Body of pancreas (tissue), 4 donors: ENCODE measurements around the gene GNPTG. TPM values are rescaled to one million over a fixed set of nuclear protein-coding genes. Genes with fewer than 3 reads are reported as not detected.

Experiments
- ATAC-seq: fragments of 150-250 bp; one replicate; pipeline ENCODE4 v1.9.1; 2016
- DNase-seq, 4 donors: peaks; one replicate each; pipeline ENCODE4 v3.0.0-alpha.2; 2019
- H3K27ac ChIP-seq, 4 donors: fragments of 200-600 bp; sonication (generic); 1 replicate in 3 of 4; 2 replicates in 1 of 4; pipeline versions ENCODE4 v1.5.1 to v1.6.1; 2016 to 2019; ENCODE audit warnings: mild to moderate bottlenecking in 1 of 4, mixed read lengths in 1 of 4, moderate library complexity in 1 of 4
- H3K27me3 ChIP-seq, 2 donors: fragments of 200-600 bp; sonication (generic); one replicate each; pipeline ENCODE4 v1.6.0; 2016; ENCODE audit warnings: mild to moderate bottlenecking in 1 of 2
- H3K36me3 ChIP-seq, 2 donors: fragments of 200-600 bp; sonication (generic); replicated peaks in 1 of 2; 2 replicates each; pipeline ENCODE4 v1.5.1; 2016; ENCODE audit warnings: low read depth in 2 of 2; ENCODE audit not compliant: insufficient read depth in 1 of 2
- H3K4me1 ChIP-seq: fragments of 200-600 bp; sonication (generic); one replicate; pipeline ENCODE4 v1.6.0; 2016
- H3K4me3 ChIP-seq, 2 donors: fragments of 200-600 bp; sonication (generic); 1 replicate in 1 of 2; 2 replicates in 1 of 2; pipeline ENCODE4 v1.5.1; 2016 to 2019
- H3K9me3 ChIP-seq, 3 donors: fragments of 200-600 bp; sonication (generic); 1 replicate in 2 of 3; 2 replicates in 1 of 3; pipeline ENCODE4 v1.5.1; 2016
- CTCF ChIP-seq, 7 experiments: fragments of 450-650 bp in 4 of 7; fragments of 200-600 bp in 3 of 7; sonication (generic) in 3 of 7; IDR thresholded peaks; one replicate each; pipeline ENCODE4 v1.5.1; 2016 to 2019; ENCODE audit warnings: antibody characterized with exemption in 7 of 7
- POLR2A ChIP-seq, 3 donors: fragments of 450-650 bp; IDR thresholded peaks; one replicate each; pipeline ENCODE4 v1.6.1; 2016; ENCODE audit warnings: antibody characterized with exemption in 3 of 3, mild to moderate bottlenecking in 2 of 3
- WGBS, 2 donors: methylation state at CpG; one replicate each; pipeline ENCODE4 v1.1.5; 2017; 5-methylcytosine and 5-hydroxymethylcytosine counted together
- intact Hi-C: fragments of 100-400 bp; cut with DNase I; formaldehyde crosslinking; loops from one replicate; pipeline ENCODE4 v1.15.1; 2023
- total RNA-seq, 2 donors: library from RNA; depleted of rRNA; stranded (reverse); fragments of >200 nt; gene quantifications; one replicate each; pipeline ENCODE4 v1.1.0, GENCODE V29; 2016

The GNPTG gene
- total RNA-seq, 2 donors from 2014 or later, result 38.1 to 98.2 TPM

- Histone ChIP-seq H3K4me1 (peaks cover 40% of the 10 kb centered on the region), H3K9me3 (no peaks in the 10 kb centered on the region), H3K36me3 (no peaks in the 10 kb centered on the region), H3K4me3 (no peak overlapping the region), H3K27ac (no peak overlapping the region), H3K27me3 (no peaks in the 10 kb centered on the region)
- intact Hi-C loops, result no loop called here
- WGBS, 2 donors, result 82 to 87% methylated on average over 48 to 49 of the region's 49 CpGs
- ATAC-seq (no peak), DNase-seq (no peak)
- TF ChIP-seq CTCF (IDR thresholded peaks at IDR 0.05) (no peak), POLR2A (IDR thresholded peaks at IDR 0.05) (no peak)
Observed at GRCh38 chr16:1354815-1355540, 3.2 kb downstream of the GNPTG start.

GRCh38 chr16:1355591-1355990 is 3.9 kb downstream of the GNPTG start:
- ATAC-seq (no peak), DNase-seq (no peak)
- H3K36me3 ChIP-seq, result no peaks in the 10 kb centered on the region
- intact Hi-C loops, result no loop called here
- no peaks in the 10 kb centered on the region for H3K9me3 ChIP-seq
- 70 to 83% methylated on average over 6 to 15 of the region's 15 CpGs for WGBS, 2 donors
- TF ChIP-seq POLR2A (IDR thresholded peaks at IDR 0.05), result no peak
- TF ChIP-seq CTCF (IDR thresholded peaks at IDR 0.05), result no peak
- H3K27me3 ChIP-seq, result no peaks in the 10 kb centered on the region
- H3K4me1 ChIP-seq, result peaks cover 35% of the 10 kb centered on the region
- H3K4me3 ChIP-seq, result no peak overlapping the region
- H3K27ac ChIP-seq, result no peak overlapping the region

GRCh38 chr16:1356061-1356900 is 4.5 kb downstream of the GNPTG start:
- TF ChIP-seq CTCF (IDR thresholded peaks at IDR 0.05), result no peak
- no peak for TF ChIP-seq POLR2A (IDR thresholded peaks at IDR 0.05)
- DNase-seq (no peak), ATAC-seq (no peak)
- intact Hi-C loops, result no loop called here
- Histone ChIP-seq H3K4me1 (peaks cover 28% of the 10 kb centered on the region), H3K27ac (no peak overlapping the region), H3K36me3 (no peaks in the 10 kb centered on the region), H3K9me3 (no peaks in the 10 kb centered on the region), H3K4me3 (no peak overlapping the region), H3K27me3 (no peaks in the 10 kb centered on the region)
- WGBS, 2 donors, result 54 to 63% methylated on average over 17 to 33 of the region's 33 CpGs

- peaks cover 0 to 12% of the 10 kb centered on the region in 2 donors for H3K36me3 ChIP-seq
Observed at GRCh38 chr16:1357906-1358566, 6.3 kb downstream of the GNPTG start.

More at GRCh38 chr16:1357906-1358566, 6.3 kb downstream of the GNPTG start:
- peaks cover 20% of the 10 kb centered on the region for H3K4me1 ChIP-seq
- ATAC-seq (no peak), DNase-seq (no peak)
- no peaks in the 10 kb centered on the region for H3K27me3 ChIP-seq
- WGBS, 2 donors, result 70 to 79% methylated on average over 9 to 19 of the region's 19 CpGs
- intact Hi-C loops, result no loop called here
- TF ChIP-seq POLR2A (IDR thresholded peaks at IDR 0.05) (no peak), CTCF (IDR thresholded peaks at IDR 0.05) (no peak)
- H3K4me3 ChIP-seq, result no peak overlapping the region
- no peaks in the 10 kb centered on the region for H3K9me3 ChIP-seq
- H3K27ac ChIP-seq, result no peak overlapping the region
